Type B pancreatic cell (in vitro differentiated cells): Measurements from ENCODE around the gene DYNC2LI1. TPM values are rescaled to one million over a fixed set of nuclear protein-coding genes. Genes with fewer than 3 reads are reported as not detected.

Experiments used
- DNase-seq: peaks from one replicate; pipeline ENCODE4 v3.0.0; 2021; ENCODE audit warnings: mixed read lengths; ENCODE audit not compliant: unreplicated experiment; ENCODE audit errors: extremely low spot score
- H3K27ac Mint-ChIP-seq: 2 replicates; pipeline ENCODE4 v1.8.0; 2021; ENCODE audit warnings: mild to moderate bottlenecking, mixed read lengths
- H3K27me3 Mint-ChIP-seq: 2 replicates; pipeline ENCODE4 v1.8.0; 2021; ENCODE audit warnings: mixed read lengths
- H3K36me3 Mint-ChIP-seq: 2 replicates; pipeline ENCODE4 v1.8.0; 2021; ENCODE audit warnings: mixed read lengths
- H3K4me1 Mint-ChIP-seq: one replicate; pipeline ENCODE4 v1.8.0; 2021; ENCODE audit warnings: mixed read lengths; ENCODE audit not compliant: unreplicated experiment
- H3K4me3 Mint-ChIP-seq: 2 replicates; pipeline ENCODE4 v1.8.0; 2021; ENCODE audit warnings: mild to moderate bottlenecking, mixed read lengths
- H3K9me3 Mint-ChIP-seq: 2 replicates; pipeline ENCODE4 v1.8.0; 2021; ENCODE audit warnings: mixed read lengths
- CTCF ChIP-seq: fragments of 200-600 bp; sonication (generic); conservative IDR thresholded peaks from 2 replicates; pipeline ENCODE4 v1.5.0; 2021; ENCODE audit warnings: antibody characterized with exemption, mild to moderate bottlenecking
- total RNA-seq: library from RNA; stranded (reverse); gene quantifications from 2 replicates; pipeline ENCODE4 v1.2.1, GENCODE V29; 2021; ENCODE audit warnings: low replicate concordance

DYNC2LI1 gene
- total RNA-seq, 1 donor from 2014 or later = 22.0 TPM

GRCh38 chr2:43851011-43851980, 77.5 kb downstream of the DYNC2LI1 start:
- no peaks in the 10 kb centered on the region for H3K4me1 Mint-ChIP-seq
- peaks cover 16% of the 10 kb centered on the region for H3K27me3 Mint-ChIP-seq
- TF ChIP-seq CTCF = no peak
- H3K9me3 Mint-ChIP-seq = no peaks in the 10 kb centered on the region
- H3K27ac Mint-ChIP-seq = no peak overlapping the region
- DNase-seq = peak; percentile 62
- H3K36me3 Mint-ChIP-seq = no peaks in the 10 kb centered on the region
- no peak overlapping the region for H3K4me3 Mint-ChIP-seq

- no peak overlapping the region for H3K4me3 Mint-ChIP-seq
- no peak for TF ChIP-seq CTCF
- no peaks in the 10 kb centered on the region for H3K4me1 Mint-ChIP-seq
- peaks cover 26% of the 10 kb centered on the region for H3K27me3 Mint-ChIP-seq
- no peak overlapping the region for H3K27ac Mint-ChIP-seq
- no peaks in the 10 kb centered on the region for H3K9me3 Mint-ChIP-seq
- DNase-seq = peak; percentile 57
- H3K36me3 Mint-ChIP-seq = no peaks in the 10 kb centered on the region
These were observed 78.4 kb downstream of the DYNC2LI1 start for GRCh38 chr2:43852196-43852730.

GRCh38 chr2:43853141-43854081, 79.6 kb downstream of the DYNC2LI1 start:
- peak; percentile 60 for DNase-seq
- Mint-ChIP-seq H3K27me3 (peaks cover 37% of the 10 kb centered on the region), H3K4me1 (no peaks in the 10 kb centered on the region), H3K9me3 (no peaks in the 10 kb centered on the region), H3K36me3 (no peaks in the 10 kb centered on the region), H3K27ac (no peak overlapping the region), H3K4me3 (no peak overlapping the region)
- no peak for TF ChIP-seq CTCF

DNA sequence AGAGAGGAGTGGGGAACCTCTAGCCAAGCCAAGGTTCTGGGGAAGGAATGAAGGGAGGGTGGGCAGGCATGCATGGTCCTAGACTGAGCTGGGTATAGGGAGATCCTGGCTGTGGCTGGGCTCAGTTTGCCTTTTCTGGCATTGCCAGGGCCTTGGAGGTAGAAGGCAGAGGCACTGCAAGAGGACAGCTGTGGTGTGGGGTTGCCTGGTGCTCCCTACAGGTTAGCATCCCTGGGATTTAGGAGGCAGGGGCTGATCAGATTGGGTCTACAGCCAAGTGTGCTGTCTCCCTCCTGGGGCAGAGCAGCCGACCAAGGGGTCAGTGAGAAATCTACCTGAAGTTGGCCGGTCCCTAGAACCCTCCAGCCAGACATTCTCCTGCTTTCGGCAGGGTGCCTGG, 80.8 kb downstream of the DYNC2LI1 start:
- Mint-ChIP-seq H3K27ac (no peak overlapping the region), H3K4me3 (no peak overlapping the region), H3K27me3 (peaks cover 50% of the 10 kb centered on the region), H3K4me1 (no peaks in the 10 kb centered on the region), H3K9me3 (peaks cover 9% of the 10 kb centered on the region), H3K36me3 (no peaks in the 10 kb centered on the region)
- DNase-seq = peak; percentile 39
- TF ChIP-seq CTCF = no peak

GRCh38 chr2:43855292-43855691, 81.5 kb downstream of the DYNC2LI1 start:
- Mint-ChIP-seq H3K9me3 (peaks cover 9% of the 10 kb centered on the region), H3K27ac (no peak overlapping the region), H3K4me1 (no peaks in the 10 kb centered on the region), H3K27me3 (peaks cover 55% of the 10 kb centered on the region), H3K36me3 (no peaks in the 10 kb centered on the region), H3K4me3 (no peak overlapping the region)
- no peak for TF ChIP-seq CTCF
- no peak for DNase-seq
